Choroid plexus epithelial cell (primary cell): ENCODE data around the gene DUOXA2.

ENCODE experiments used
- DNase-seq: peaks from one replicate; pipeline ENCODE4 v3.0.0-alpha.2; 2010; ENCODE audit warnings: low read depth
- H3K4me3 ChIP-seq: 2 replicates; pipeline ENCODE4 v1.5.1; 2011; ENCODE audit warnings: low read depth, mild to moderate bottlenecking, control low read depth, low read length, moderate library complexity
- CTCF ChIP-seq: conservative IDR thresholded peaks from 2 replicates; pipeline ENCODE4 v1.5.1; 2011; ENCODE audit warnings: low read depth, mild to moderate bottlenecking, control low read depth, inconsistent platforms, low read length, moderate library complexity

The DUOXA2 gene

GRCh38 chr15:45141386-45141785 lies 27.3 kb downstream of the DUOXA2 start:
- no peak for TF ChIP-seq CTCF
- H3K4me3 ChIP-seq: no peak overlapping the region
- no peak for DNase-seq

GRCh38 chr15:45143056-45143455 lies 28.9 kb downstream of the DUOXA2 start:
- no peak for TF ChIP-seq CTCF
- DNase-seq: no peak
- H3K4me3 ChIP-seq: no peak overlapping the region

- no peak overlapping the region for H3K4me3 ChIP-seq
- TF ChIP-seq CTCF: no peak
- no peak for DNase-seq
Measured at GRCh38 chr15:45143946-45144345, 29.8 kb downstream of the DUOXA2 start.

- DNase-seq: no peak
- no peak overlapping the region for H3K4me3 ChIP-seq
- no peak for TF ChIP-seq CTCF
Measured at GRCh38 chr15:45144775-45145174, 30.6 kb downstream of the DUOXA2 start.

GRCh38 chr15:45146405-45146804 lies 32.3 kb downstream of the DUOXA2 start:
- no peak for TF ChIP-seq CTCF
- no peak overlapping the region for H3K4me3 ChIP-seq
- DNase-seq: peak; percentile 11

- TF ChIP-seq CTCF: no peak
Measured at GRCh38 chr15:45147606-45148005, 33.5 kb downstream of the DUOXA2 start.

GRCh38 chr15:45148076-45149059 lies 34.2 kb downstream of the DUOXA2 start:
- H3K4me3 ChIP-seq: no peak overlapping the region
- no peak for TF ChIP-seq CTCF
- DNase-seq: no peak

More at GRCh38 chr15:45147606-45148005, 33.5 kb downstream of the DUOXA2 start:
- no peak for DNase-seq
- no peak overlapping the region for H3K4me3 ChIP-seq
